ENCODE measurements around the gene FAXC. TPM values are rescaled to one million over a fixed set of nuclear protein-coding genes. Genes with fewer than 3 reads are reported as not detected.

Gene FAXC
- total RNA-seq, 1 experiment from 2014 or later: 1.5 TPM

DNA sequence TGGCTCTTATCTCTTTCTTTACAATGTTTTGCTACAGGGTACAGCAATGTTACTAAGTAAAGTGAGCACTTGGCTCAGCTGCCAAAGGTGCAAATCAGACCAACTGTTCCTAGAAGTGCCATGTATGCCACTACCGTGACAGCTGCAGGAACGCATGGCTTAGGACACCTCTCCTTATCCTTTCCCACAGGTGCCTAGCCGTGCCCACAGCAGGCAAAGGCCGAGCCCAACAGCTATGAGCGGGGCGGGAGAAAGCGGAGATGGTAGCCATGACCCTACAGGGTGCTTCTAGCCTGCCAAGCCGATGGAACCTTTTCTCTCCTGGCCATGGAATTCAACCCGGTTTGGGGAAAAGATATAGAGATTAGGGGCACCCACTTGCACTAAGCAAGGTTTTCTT, 97.1 kb downstream of the FAXC start:
- intact Hi-C loops (cut with micrococcal nuclease; ENCODE audit: unreplicated experiment): no loop called here
- DNase-seq: no peak

DNA sequence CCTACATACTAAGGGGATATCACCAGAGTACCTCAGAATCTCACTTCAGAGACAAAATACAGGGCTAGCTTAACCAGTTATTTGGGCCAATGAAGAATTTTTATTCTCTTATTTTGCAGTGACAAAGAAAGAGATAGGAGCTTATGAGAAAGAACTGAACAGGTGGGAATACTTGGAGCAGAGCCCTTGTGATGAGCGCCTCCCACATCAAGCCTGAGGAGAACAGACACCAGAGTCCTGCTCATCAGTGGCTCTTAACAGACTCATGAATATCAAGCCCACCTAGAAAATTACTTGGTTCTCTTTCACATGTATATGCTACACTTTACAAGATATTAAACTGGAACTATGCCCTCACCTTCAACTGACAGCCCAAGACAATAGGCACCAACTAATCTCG, 99.0 kb downstream of the FAXC start:
- no peak for DNase-seq
- CTCF ChIA-PET: no interaction called here
- BruUV-seq (replicated peaks): no TSS peak
- TF ChIP-seq, protein P1, sequence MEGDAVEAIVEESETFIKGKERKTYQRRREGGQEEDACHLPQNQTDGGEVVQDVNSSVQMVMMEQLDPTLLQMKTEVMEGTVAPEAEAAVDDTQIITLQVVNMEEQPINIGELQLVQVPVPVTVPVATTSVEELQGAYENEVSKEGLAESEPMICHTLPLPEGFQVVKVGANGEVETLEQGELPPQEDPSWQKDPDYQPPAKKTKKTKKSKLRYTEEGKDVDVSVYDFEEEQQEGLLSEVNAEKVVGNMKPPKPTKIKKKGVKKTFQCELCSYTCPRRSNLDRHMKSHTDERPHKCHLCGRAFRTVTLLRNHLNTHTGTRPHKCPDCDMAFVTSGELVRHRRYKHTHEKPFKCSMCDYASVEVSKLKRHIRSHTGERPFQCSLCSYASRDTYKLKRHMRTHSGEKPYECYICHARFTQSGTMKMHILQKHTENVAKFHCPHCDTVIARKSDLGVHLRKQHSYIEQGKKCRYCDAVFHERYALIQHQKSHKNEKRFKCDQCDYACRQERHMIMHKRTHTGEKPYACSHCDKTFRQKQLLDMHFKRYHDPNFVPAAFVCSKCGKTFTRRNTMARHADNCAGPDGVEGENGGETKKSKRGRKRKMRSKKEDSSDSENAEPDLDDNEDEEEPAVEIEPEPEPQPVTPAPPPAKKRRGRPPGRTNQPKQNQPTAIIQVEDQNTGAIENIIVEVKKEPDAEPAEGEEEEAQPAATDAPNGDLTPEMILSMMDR (IDR thresholded peaks at IDR 0.05; ENCODE audit: unreplicated experiment): no peak
- H3K36me3 Mint-ChIP-seq (ENCODE audit: insufficient read depth, unreplicated experiment): no peaks in the 10 kb centered on the region
- intact Hi-C loops (cut with micrococcal nuclease; ENCODE audit: unreplicated experiment): no loop called here
- no peak overlapping the region for H3K27ac Mint-ChIP-seq (ENCODE audit: unreplicated experiment)
- no peaks in the 10 kb centered on the region for H3K4me1 Mint-ChIP-seq (ENCODE audit: low read depth, unreplicated experiment)
- H3K27me3 Mint-ChIP-seq (ENCODE audit: unreplicated experiment): peaks cover 84% of the 10 kb centered on the region
- H3K9me3 Mint-ChIP-seq (ENCODE audit: low read depth, unreplicated experiment): peaks cover 2% of the 10 kb centered on the region
- H3K4me3 Mint-ChIP-seq (ENCODE audit: low read depth, unreplicated experiment): no peak overlapping the region

More for the DNA sequence above, 97.1 kb downstream of the FAXC start:
- Mint-ChIP-seq H3K27ac (ENCODE audit: unreplicated experiment) (no peak overlapping the region), H3K36me3 (ENCODE audit: insufficient read depth, unreplicated experiment) (no peaks in the 10 kb centered on the region), H3K9me3 (ENCODE audit: low read depth, unreplicated experiment) (peaks cover 2% of the 10 kb centered on the region), H3K27me3 (ENCODE audit: unreplicated experiment) (peaks cover 73% of the 10 kb centered on the region), H3K4me1 (ENCODE audit: low read depth, unreplicated experiment) (no peaks in the 10 kb centered on the region), H3K4me3 (ENCODE audit: low read depth, unreplicated experiment) (no peak overlapping the region)
- BruUV-seq (replicated peaks): no TSS peak
- CTCF ChIA-PET: no interaction called here
- TF ChIP-seq, protein P1 (IDR thresholded peaks at IDR 0.05; ENCODE audit: unreplicated experiment): no peak

DNA sequence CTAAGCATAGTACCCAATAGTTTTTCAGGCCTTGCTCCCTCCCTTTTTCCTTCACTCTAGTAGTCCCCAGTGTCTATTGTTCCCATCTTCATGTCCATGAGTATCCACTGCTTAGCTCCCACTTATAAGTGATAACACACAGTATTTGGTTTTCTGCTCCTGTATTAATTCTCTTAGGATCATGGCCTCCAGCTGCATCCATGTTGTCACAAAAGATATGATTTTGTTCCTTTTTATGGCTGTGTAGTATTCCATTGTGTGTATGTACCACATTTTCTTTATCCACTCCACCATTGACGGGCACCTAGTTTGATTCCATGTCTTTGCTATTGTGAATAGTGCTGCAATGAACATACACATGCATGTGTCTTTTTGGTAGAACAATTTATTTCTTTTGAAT, 102.9 kb downstream of the FAXC start:
- Mint-ChIP-seq H3K4me1 (ENCODE audit: low read depth, unreplicated experiment) (no peaks in the 10 kb centered on the region), H3K36me3 (ENCODE audit: insufficient read depth, unreplicated experiment) (no peaks in the 10 kb centered on the region), H3K4me3 (ENCODE audit: low read depth, unreplicated experiment) (no peak overlapping the region), H3K27ac (ENCODE audit: unreplicated experiment) (no peak overlapping the region), H3K27me3 (ENCODE audit: unreplicated experiment) (peaks cover 54% of the 10 kb centered on the region), H3K9me3 (ENCODE audit: low read depth, unreplicated experiment) (no peaks in the 10 kb centered on the region)
- intact Hi-C loops (cut with micrococcal nuclease; ENCODE audit: unreplicated experiment): loop anchor here (10.0 kb wide), 1 partner anchor 402 kb away; no protein-coding TSS in a partner anchor
- DNase-seq: no peak
- CTCF ChIA-PET: no interaction called here
- TF ChIP-seq, protein P1 (IDR thresholded peaks at IDR 0.05; ENCODE audit: unreplicated experiment): no peak
- BruUV-seq (replicated peaks): no TSS peak

DNA sequence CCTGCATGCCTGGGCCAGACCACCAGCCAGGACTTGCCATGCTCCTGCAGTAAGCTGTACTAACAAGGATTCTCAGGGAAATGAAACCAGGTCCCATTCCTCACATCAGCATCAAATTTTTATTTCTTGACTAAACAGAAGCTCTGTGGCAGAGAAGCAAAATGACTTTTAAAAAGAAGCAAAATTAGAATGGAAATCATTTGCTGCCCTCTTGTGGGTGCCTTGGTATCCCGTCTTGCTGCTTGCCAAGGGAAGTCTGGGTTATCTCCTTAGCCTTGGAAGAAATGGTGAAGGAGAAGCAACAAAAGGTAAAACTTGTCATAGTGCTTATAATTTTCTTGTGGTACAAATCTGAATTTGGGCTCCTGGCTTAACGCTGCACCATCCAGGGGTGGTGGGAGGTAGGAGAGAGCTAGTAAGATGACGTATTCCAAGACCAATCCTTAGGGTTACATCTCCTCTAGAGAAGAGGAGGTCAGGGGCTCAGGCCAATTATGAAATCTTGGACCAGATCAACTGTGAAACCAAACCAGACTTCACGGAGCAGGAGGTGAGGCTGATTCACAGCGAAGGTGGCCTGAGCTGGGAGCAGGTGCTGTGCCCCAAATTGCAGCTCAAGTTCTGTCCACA, 107.5 kb downstream of the FAXC start:
- BruUV-seq (replicated peaks): no TSS peak
- intact Hi-C loops (cut with micrococcal nuclease; ENCODE audit: unreplicated experiment): loop anchor here (1.0 to 10.0 kb wide), 2 partner anchors 90 to 397 kb away; no protein-coding TSS in a partner anchor
- H3K27me3 Mint-ChIP-seq (ENCODE audit: unreplicated experiment): peaks cover 50% of the 10 kb centered on the region

More for the DNA sequence above, 107.5 kb downstream of the FAXC start:
- DNase-seq: peak; percentile 53
- CTCF ChIA-PET: interaction anchor here (0.6 to 2.2 kb wide), 6 partner anchors 22 to 123 kb away, joined by 3 to 24 read pairs (median 3); no protein-coding TSS in a partner anchor
- H3K9me3 Mint-ChIP-seq (ENCODE audit: low read depth, unreplicated experiment): no peaks in the 10 kb centered on the region
- H3K36me3 Mint-ChIP-seq (ENCODE audit: insufficient read depth, unreplicated experiment): no peaks in the 10 kb centered on the region
- no peak overlapping the region for H3K4me3 Mint-ChIP-seq (ENCODE audit: low read depth, unreplicated experiment)
- no peak overlapping the region for H3K27ac Mint-ChIP-seq (ENCODE audit: unreplicated experiment)
- TF ChIP-seq, protein P1 (IDR thresholded peaks at IDR 0.05; ENCODE audit: unreplicated experiment): no peak
- no peaks in the 10 kb centered on the region for H3K4me1 Mint-ChIP-seq (ENCODE audit: low read depth, unreplicated experiment)

Data from Calu3 (cell line).